Natural killer cell (primary cell): ENCODE results near the gene MRPS14. TPM values are rescaled to one million over a fixed set of nuclear protein-coding genes. Genes with fewer than 3 reads are reported as not detected.
"Not testable (repeated sequence)": the region's sequence is repeated elsewhere in the genome, so short reads cannot be mapped to it uniquely, and the experiment has no call there.

Experiments used
- ATAC-seq, 3 donors: fragments of 150-1000 bp in 2 of 3; fragments of 200-7000 bp in 1 of 3; cut with Tn5 transposase; 1 replicate in 1 of 3; 2 replicates in 2 of 3; pipeline ENCODE4 v1.10.0; 2021; ENCODE audit warnings: mild to moderate bottlenecking in 2 of 3, moderate library complexity in 2 of 3
- DNase-seq, 2 donors: peaks; one replicate each; pipeline versions ENCODE4 v3.0.0 to v3.0.0-alpha.2; 2013 to 2021; ENCODE audit warnings: mixed read lengths in 1 of 2
- H3K27ac ChIP-seq: one replicate; pipeline ENCODE4 v1.5.1; 2013; ENCODE audit warnings: mild to moderate bottlenecking, low read length
- H3K27me3 ChIP-seq: one replicate; pipeline ENCODE4 v1.6.1; 2013; ENCODE audit warnings: low read length; ENCODE audit not compliant: control insufficient read depth, insufficient read depth
- H3K36me3 ChIP-seq: one replicate; pipeline ENCODE4 v1.6.1; 2013; ENCODE audit warnings: low read length; ENCODE audit not compliant: control insufficient read depth, insufficient read depth
- H3K4me1 ChIP-seq: one replicate; pipeline ENCODE4 v1.6.1; 2013; ENCODE audit warnings: low read length; ENCODE audit not compliant: control insufficient read depth, insufficient read depth
- H3K4me3 ChIP-seq: one replicate; pipeline ENCODE4 v1.5.1; 2013; ENCODE audit warnings: low read length
- H3K9me3 ChIP-seq: one replicate; pipeline ENCODE4 v1.6.1; 2013; ENCODE audit warnings: low read length; ENCODE audit not compliant: control insufficient read depth, insufficient read depth
- H3K27ac Mint-ChIP-seq, 2 donors: one replicate each; pipeline ENCODE4 v1.8.0; 2022; ENCODE audit warnings: mild to moderate bottlenecking in 2 of 2, mixed read lengths in 2 of 2, moderate library complexity in 1 of 2
- H3K27me3 Mint-ChIP-seq, 2 donors: one replicate each; pipeline ENCODE4 v1.8.0; 2022; ENCODE audit warnings: low read depth in 2 of 2, mixed read lengths in 2 of 2
- H3K36me3 Mint-ChIP-seq: one replicate; pipeline ENCODE4 v1.8.0; 2022; ENCODE audit warnings: mixed read lengths
- H3K4me1 Mint-ChIP-seq, 2 donors: one replicate each; pipeline ENCODE4 v1.8.0; 2022; ENCODE audit warnings: mixed read lengths in 2 of 2
- H3K4me3 Mint-ChIP-seq: one replicate; pipeline ENCODE4 v1.8.0; 2022; ENCODE audit warnings: mild to moderate bottlenecking, moderate library complexity, mixed read lengths
- H3K9me3 Mint-ChIP-seq, 2 donors: one replicate each; pipeline ENCODE4 v1.8.0; 2022; ENCODE audit warnings: mixed read lengths in 2 of 2
- CTCF ChIP-seq: fragments of 200-600 bp; IDR thresholded peaks from one replicate; pipeline ENCODE4 v1.8.0; 2022; ENCODE audit warnings: antibody characterized with exemption
- WGBS: methylation state at CpG from one replicate; pipeline ENCODE4 v1.1.7; 2013; ENCODE audit warnings: missing lambda C conversion rate; ENCODE audit not compliant: insufficient coverage; 5-methylcytosine and 5-hydroxymethylcytosine counted together
- intact Hi-C: fragments of 100-400 bp; cut with micrococcal nuclease; formaldehyde crosslinking; loops from one replicate; pipeline ENCODE4 v1.14.2; 2022
- total RNA-seq, 4 donors: library from RNA; stranded (reverse); fragments of 120-200 nt in 1 of 4; gene quantifications; one replicate each; pipeline versions ENCODE4 v1.2.3 to v1.2.4, GENCODE V29; 2013 to 2022

Gene MRPS14
- total RNA-seq, 3 donors from 2014 or later (not counting 1 experiment from before 2014, with no cell fraction given): 11.5 to 13.2 (median 12.0) TPM

- Mint-ChIP-seq H3K9me3 (peaks cover 0 to 2% of the 10 kb centered on the region in 2 donors), H3K4me1 (no peaks in the 10 kb centered on the region), H3K4me3 (no peak overlapping the region), H3K36me3 (peaks cover 7% of the 10 kb centered on the region), H3K27ac (no peak overlapping the region), H3K27me3 (peaks cover 19 to 61% of the 10 kb centered on the region in 2 donors)
- no peaks in the 10 kb centered on the region for H3K36me3 ChIP-seq
- TF ChIP-seq CTCF: no peak
- H3K4me1 ChIP-seq: no peaks in the 10 kb centered on the region
- intact Hi-C loops: no loop called here
- H3K27me3 ChIP-seq: peaks cover 2% of the 10 kb centered on the region
- H3K27ac ChIP-seq: no peak overlapping the region
- ATAC-seq: no peak
- no peak overlapping the region for H3K4me3 ChIP-seq
- H3K9me3 ChIP-seq: no peaks in the 10 kb centered on the region
- no peak for DNase-seq
- 88% methylated on average over 3 of the region's 3 CpGs for WGBS
Measured at GRCh38 chr1:175054736-175055135, 31.5 kb upstream of the MRPS14 start.

- H3K27me3 Mint-ChIP-seq: peaks cover 32 to 63% of the 10 kb centered on the region in 2 donors
- peaks cover 7% of the 10 kb centered on the region for H3K27me3 ChIP-seq
- ATAC-seq (no peak), DNase-seq (no peak)
- WGBS: 67% methylated on average over 2 of the region's 2 CpGs
- TF ChIP-seq CTCF: no peak
- no peaks in the 10 kb centered on the region for H3K9me3 ChIP-seq
- no peak overlapping the region for H3K27ac Mint-ChIP-seq
- H3K4me3 ChIP-seq: no peak overlapping the region
- no peaks in the 10 kb centered on the region for H3K4me1 Mint-ChIP-seq
- no peak overlapping the region for H3K4me3 Mint-ChIP-seq
- no peaks in the 10 kb centered on the region for H3K36me3 ChIP-seq
- H3K4me1 ChIP-seq: no peaks in the 10 kb centered on the region
- intact Hi-C loops: no loop called here
- H3K27ac ChIP-seq: no peak overlapping the region
- peaks cover 4% of the 10 kb centered on the region for H3K36me3 Mint-ChIP-seq
- H3K9me3 Mint-ChIP-seq: no peaks in the 10 kb centered on the region
Measured at GRCh38 chr1:175050992-175051391, 27.8 kb upstream of the MRPS14 start.

GRCh38 chr1:175045519-175045918 is 22.3 kb upstream of the MRPS14 start:
- no peak overlapping the region for H3K27ac Mint-ChIP-seq
- H3K9me3 Mint-ChIP-seq: no peaks in the 10 kb centered on the region
- Histone ChIP-seq H3K36me3 (no peaks in the 10 kb centered on the region), H3K4me3 (no peak overlapping the region), H3K27me3 (peaks cover 5% of the 10 kb centered on the region), H3K9me3 (no peaks in the 10 kb centered on the region), H3K27ac (no peak overlapping the region), H3K4me1 (no peaks in the 10 kb centered on the region)
- intact Hi-C loops: no loop called here
- H3K4me1 Mint-ChIP-seq: no peaks in the 10 kb centered on the region
- H3K4me3 Mint-ChIP-seq: no peak overlapping the region
- no peak for TF ChIP-seq CTCF
- DNase-seq (no peak), ATAC-seq (no peak)
- no peaks in the 10 kb centered on the region for H3K36me3 Mint-ChIP-seq
- peaks cover 30 to 35% of the 10 kb centered on the region in 2 donors for H3K27me3 Mint-ChIP-seq
- WGBS: 97% methylated on average over 29 of the region's 32 CpGs

- TF ChIP-seq CTCF: no peak
- Histone ChIP-seq H3K27me3 (peaks cover 5% of the 10 kb centered on the region), H3K9me3 (no peaks in the 10 kb centered on the region), H3K36me3 (no peaks in the 10 kb centered on the region), H3K4me3 (no peak overlapping the region), H3K4me1 (no peaks in the 10 kb centered on the region), H3K27ac (no peak overlapping the region)
- Mint-ChIP-seq H3K27ac (no peak overlapping the region), H3K36me3 (no peaks in the 10 kb centered on the region), H3K9me3 (no peaks in the 10 kb centered on the region), H3K4me1 (no peaks in the 10 kb centered on the region), H3K27me3 (peaks cover 30 to 37% of the 10 kb centered on the region in 2 donors), H3K4me3 (no peak overlapping the region)
- DNase-seq (no peak), ATAC-seq (no peak)
- intact Hi-C loops: no loop called here
- 92% methylated on average over 19 of the region's 19 CpGs for WGBS
Measured at GRCh38 chr1:175045097-175045496, 21.9 kb upstream of the MRPS14 start.

GRCh38 chr1:175044591-175044990 is 21.4 kb upstream of the MRPS14 start:
- H3K4me1 ChIP-seq, ATAC-seq, H3K4me1 Mint-ChIP-seq, intact Hi-C loops, H3K9me3 Mint-ChIP-seq, H3K27ac ChIP-seq, H3K27me3 ChIP-seq, H3K4me3 ChIP-seq, H3K9me3 ChIP-seq, DNase-seq, H3K4me3 Mint-ChIP-seq, H3K27ac Mint-ChIP-seq, H3K36me3 Mint-ChIP-seq, H3K36me3 ChIP-seq: not testable (repeated sequence)
- H3K27me3 Mint-ChIP-seq: peaks cover 29 to 38% of the 10 kb centered on the region in 2 donors
- 83% methylated on average over 18 of the region's 18 CpGs for WGBS
